Muscle of back (tissue), 10 donors: ENCODE measurements around the gene PPP1R1C. TPM values are rescaled to one million over a fixed set of nuclear protein-coding genes. Genes with fewer than 3 reads are reported as not detected.

Experiments
- polyA plus RNA-seq, 10 donors: library from polyadenylated mRNA; unstranded; fragments of 120-200 nt; gene quantifications; one replicate each; pipeline ENCODE4 v1.2.1, GENCODE V29; 2013; ENCODE audit not compliant: insufficient read length in 10 of 10

Gene PPP1R1C
- polyA plus RNA-seq, 10 donors, result 0.64 to 1.4 (median 0.88) TPM

Other genes with a start within 250 kb of the PPP1R1C start
- gene ITPRID2, start 94.1 kb upstream of the PPP1R1C start, polyA plus RNA-seq, result 10 to 100 TPM; 41.9 to 86.0 (median 64.9) TPM